CD4-positive, alpha-beta T cell treated with Interleukin-6 at 100 ng/mL for 8 hours (primary cell): ENCODE data around the gene SYT2.
"Not testable (repeated sequence)": the region's sequence is repeated elsewhere in the genome, so short reads cannot be mapped to it uniquely, and the experiment has no call there.

Experiments
- DNase-seq: peaks from one replicate; pipeline ENCODE4 v3.0.0-alpha.2; 2020; ENCODE audit warnings: mixed read lengths, low spot score

SYT2 gene

GRCh38 chr1:202569393-202570322 lies 140.6 kb downstream of the SYT2 start:
- DNase-seq = no peak

GRCh38 chr1:202568826-202569225 lies 141.4 kb downstream of the SYT2 start:
- DNase-seq = no peak

- no peak for DNase-seq
Measured at GRCh38 chr1:202568410-202568809, 141.8 kb downstream of the SYT2 start.

- no peak for DNase-seq
Measured at GRCh38 chr1:202567738-202568137, 142.5 kb downstream of the SYT2 start.

GRCh38 chr1:202565890-202566602 lies 144.2 kb downstream of the SYT2 start:
- DNase-seq = no peak

- DNase-seq = no peak
Measured at GRCh38 chr1:202564958-202565495, 145.2 kb downstream of the SYT2 start.

- DNase-seq = no peak
Measured at GRCh38 chr1:202563818-202564217, 146.4 kb downstream of the SYT2 start.

GRCh38 chr1:202562444-202563060 lies 147.7 kb downstream of the SYT2 start:
- DNase-seq = no peak

- no peak for DNase-seq
Measured at GRCh38 chr1:202561726-202562443, 148.4 kb downstream of the SYT2 start.

GRCh38 chr1:202561240-202561639 lies 149.0 kb downstream of the SYT2 start:
- DNase-seq = no peak

GRCh38 chr1:202557662-202558061 lies 152.6 kb downstream of the SYT2 start:
- DNase-seq = not testable (repeated sequence)

GRCh38 chr1:202556037-202556436 lies 154.2 kb downstream of the SYT2 start:
- not testable (repeated sequence) for DNase-seq

- DNase-seq = not testable (repeated sequence)
Measured at GRCh38 chr1:202554619-202555018, 155.6 kb downstream of the SYT2 start.

- no peak for DNase-seq
Measured at GRCh38 chr1:202553560-202554038, 156.7 kb downstream of the SYT2 start.

GRCh38 chr1:202553078-202553477 lies 157.2 kb downstream of the SYT2 start:
- DNase-seq = not testable (repeated sequence)

- DNase-seq = not testable (repeated sequence)
Measured at GRCh38 chr1:202552615-202553014, 157.6 kb downstream of the SYT2 start.

- DNase-seq = no peak
Measured at GRCh38 chr1:202551683-202552082, 158.6 kb downstream of the SYT2 start.

- not testable (repeated sequence) for DNase-seq
Measured at GRCh38 chr1:202550088-202550487, 160.2 kb downstream of the SYT2 start.

- DNase-seq = no peak
Measured at GRCh38 chr1:202547215-202547614, 163.0 kb downstream of the SYT2 start.

- not testable (repeated sequence) for DNase-seq
Measured at GRCh38 chr1:202546796-202547195, 163.5 kb downstream of the SYT2 start.

- DNase-seq = not testable (repeated sequence)
Measured at GRCh38 chr1:202546377-202546776, 163.9 kb downstream of the SYT2 start.
